K562 (cell line): ENCODE data around the gene FADS1.

Source experiments
- GATAD2B ChIP-seq: fragments of 450-650 bp; IDR thresholded peaks from 2 replicates; pipeline ENCODE4 v1.6.1; 2017; ENCODE audit warnings: mild to moderate bottlenecking, borderline replicate concordance
- TEAD4 ChIP-seq, 2 experiments: sonication (generic) in 1 of 2; formaldehyde crosslinking in 1 of 2; IDR thresholded peaks; 2 replicates each; pipeline versions ENCODE4 v1.6.1 to v1.8.0; 2012 to 2022; ENCODE audit warnings: borderline replicate concordance in 1 of 2, inconsistent platforms in 1 of 2, low read length in 1 of 2, mild to moderate bottlenecking in 1 of 2, missing genetic modification reagents in 1 of 2
- ZNF324 ChIP-seq: fragments of 250-450 bp; sonication (Bioruptor Pico); IDR thresholded peaks from 2 replicates; pipeline ENCODE4 v1.4.0; 2020; ENCODE audit warnings: mild to moderate bottlenecking
- TF ChIP-seq, protein P1 (sequence below), 3 experiments: fragments of 200-800 bp in 1 of 3; fragments of 250-450 bp in 1 of 3; fragments of 450-650 bp in 1 of 3; sonication (Bioruptor Pico) in 1 of 3; sonication (Bioruptor generic) in 1 of 3; formaldehyde crosslinking in 1 of 3; IDR thresholded peaks; 2 replicates each; pipeline versions ENCODE4 v1.6.1 to v1.8.0; 2016 to 2022; ENCODE audit warnings: mild to moderate bottlenecking in 2 of 3, missing genetic modification characterization in 2 of 3, missing compliant biosample characterization in 1 of 3, moderate library complexity in 1 of 3
- TF ChIP-seq, protein P2 (sequence below), 3 experiments: IDR thresholded peaks in 2 of 3; conservative IDR thresholded peaks in 1 of 3; 2 replicates each; pipeline ENCODE4 v1.5.1; 2011 to 2012; ENCODE audit warnings: low read length in 3 of 3, mild to moderate bottlenecking in 3 of 3, control low read depth in 2 of 3, improper control_type of control experiment in 1 of 3, inconsistent platforms in 1 of 3, low read depth in 1 of 3, mixed read lengths in 1 of 3, moderate library complexity in 1 of 3; ENCODE audit not compliant: insufficient read depth in 2 of 3

DNA sequence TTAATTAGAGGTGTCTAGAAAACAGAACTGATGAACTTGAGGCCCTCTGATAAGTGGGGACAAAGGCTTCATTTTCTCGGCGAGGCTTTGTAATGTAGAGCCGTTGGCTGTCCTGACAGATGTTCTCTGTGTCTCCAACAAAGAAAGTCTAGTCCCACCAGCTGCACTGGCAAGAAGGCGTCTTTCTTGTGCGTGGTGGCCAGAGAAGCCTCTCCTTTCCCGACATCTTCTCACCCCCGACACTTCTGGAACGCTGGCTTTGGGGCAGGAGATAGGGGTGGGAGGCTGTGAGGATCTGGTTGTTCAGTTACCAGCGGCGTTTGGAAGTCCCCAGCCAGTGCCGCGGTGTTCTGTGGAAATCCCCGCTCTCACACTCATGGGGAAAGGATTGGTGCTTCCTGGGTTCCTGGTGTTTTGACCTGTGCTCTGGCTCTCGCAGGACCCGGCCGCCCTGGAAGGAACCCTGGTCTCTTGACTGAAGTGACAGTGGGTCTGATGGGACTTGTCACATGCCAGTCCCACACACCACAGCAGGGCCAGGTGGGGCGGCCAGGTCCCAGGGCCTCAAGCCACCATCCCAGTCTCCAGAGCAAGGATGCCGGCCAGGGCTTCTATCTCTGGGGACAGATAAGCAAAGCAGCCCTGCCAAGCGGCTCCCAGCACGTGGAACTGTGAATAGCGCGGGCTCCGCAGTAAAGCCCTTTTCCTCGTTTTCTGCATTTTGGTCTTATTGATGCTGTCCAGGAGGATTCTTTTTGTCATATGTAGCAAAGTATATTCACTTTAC is 34.5 kb upstream of the FADS1 start:
- no peak for TF ChIP-seq GATAD2B
- no peak for TF ChIP-seq TEAD4 (IDR thresholded peaks at IDR 0.05; ENCODE audit: low read length)
- no peak for TF ChIP-seq TEAD4 (CRISPR knock-in tag; IDR thresholded peaks at IDR 0.05; ENCODE audit: borderline replicate concordance)
- TF ChIP-seq, protein P1, sequence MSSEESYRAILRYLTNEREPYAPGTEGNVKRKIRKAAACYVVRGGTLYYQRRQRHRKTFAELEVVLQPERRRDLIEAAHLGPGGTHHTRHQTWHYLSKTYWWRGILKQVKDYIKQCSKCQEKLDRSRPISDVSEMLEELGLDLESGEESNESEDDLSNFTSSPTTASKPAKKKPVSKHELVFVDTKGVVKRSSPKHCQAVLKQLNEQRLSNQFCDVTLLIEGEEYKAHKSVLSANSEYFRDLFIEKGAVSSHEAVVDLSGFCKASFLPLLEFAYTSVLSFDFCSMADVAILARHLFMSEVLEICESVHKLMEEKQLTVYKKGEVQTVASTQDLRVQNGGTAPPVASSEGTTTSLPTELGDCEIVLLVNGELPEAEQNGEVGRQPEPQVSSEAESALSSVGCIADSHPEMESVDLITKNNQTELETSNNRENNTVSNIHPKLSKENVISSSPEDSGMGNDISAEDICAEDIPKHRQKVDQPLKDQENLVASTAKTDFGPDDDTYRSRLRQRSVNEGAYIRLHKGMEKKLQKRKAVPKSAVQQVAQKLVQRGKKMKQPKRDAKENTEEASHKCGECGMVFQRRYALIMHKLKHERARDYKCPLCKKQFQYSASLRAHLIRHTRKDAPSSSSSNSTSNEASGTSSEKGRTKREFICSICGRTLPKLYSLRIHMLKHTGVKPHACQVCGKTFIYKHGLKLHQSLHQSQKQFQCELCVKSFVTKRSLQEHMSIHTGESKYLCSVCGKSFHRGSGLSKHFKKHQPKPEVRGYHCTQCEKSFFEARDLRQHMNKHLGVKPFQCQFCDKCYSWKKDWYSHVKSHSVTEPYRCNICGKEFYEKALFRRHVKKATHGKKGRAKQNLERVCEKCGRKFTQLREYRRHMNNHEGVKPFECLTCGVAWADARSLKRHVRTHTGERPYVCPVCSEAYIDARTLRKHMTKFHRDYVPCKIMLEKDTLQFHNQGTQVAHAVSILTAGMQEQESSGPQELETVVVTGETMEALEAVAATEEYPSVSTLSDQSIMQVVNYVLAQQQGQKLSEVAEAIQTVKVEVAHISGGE (CRISPR knock-in tag; IDR thresholded peaks at IDR 0.05): no peak
- TF ChIP-seq, protein P2, sequence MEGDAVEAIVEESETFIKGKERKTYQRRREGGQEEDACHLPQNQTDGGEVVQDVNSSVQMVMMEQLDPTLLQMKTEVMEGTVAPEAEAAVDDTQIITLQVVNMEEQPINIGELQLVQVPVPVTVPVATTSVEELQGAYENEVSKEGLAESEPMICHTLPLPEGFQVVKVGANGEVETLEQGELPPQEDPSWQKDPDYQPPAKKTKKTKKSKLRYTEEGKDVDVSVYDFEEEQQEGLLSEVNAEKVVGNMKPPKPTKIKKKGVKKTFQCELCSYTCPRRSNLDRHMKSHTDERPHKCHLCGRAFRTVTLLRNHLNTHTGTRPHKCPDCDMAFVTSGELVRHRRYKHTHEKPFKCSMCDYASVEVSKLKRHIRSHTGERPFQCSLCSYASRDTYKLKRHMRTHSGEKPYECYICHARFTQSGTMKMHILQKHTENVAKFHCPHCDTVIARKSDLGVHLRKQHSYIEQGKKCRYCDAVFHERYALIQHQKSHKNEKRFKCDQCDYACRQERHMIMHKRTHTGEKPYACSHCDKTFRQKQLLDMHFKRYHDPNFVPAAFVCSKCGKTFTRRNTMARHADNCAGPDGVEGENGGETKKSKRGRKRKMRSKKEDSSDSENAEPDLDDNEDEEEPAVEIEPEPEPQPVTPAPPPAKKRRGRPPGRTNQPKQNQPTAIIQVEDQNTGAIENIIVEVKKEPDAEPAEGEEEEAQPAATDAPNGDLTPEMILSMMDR (IDR thresholded peaks at IDR 0.05 in 2 of 3, conservative IDR thresholded peaks at IDR 0.05 in 1 of 3; ENCODE audit: insufficient read depth in 2 of 3, low read depth in 1 of 3, low read length in 3 of 3): no peak
- no peak for TF ChIP-seq ZNF324 (CRISPR knock-in tag)
